IMR-90 (cell line): ENCODE data around the gene BMAL2. TPM values are rescaled to one million over a fixed set of nuclear protein-coding genes. Genes with fewer than 3 reads are reported as not detected.

Experiments used
- ATAC-seq: fragments of 200-7000 bp; cut with Tn5 transposase; 2 replicates; pipeline ENCODE4 v1.9.1; 2020; ENCODE audit warnings: low read depth, mild to moderate bottlenecking, moderate library complexity
- BruUV-seq: library from RNA; stranded (reverse); fragments of 400-500 nt; replicated peaks from 2 replicates; lab custom pipeline; 2021; lab: Mats Ljungman, UMichigan
- CTCF ChIA-PET: fragments of 300-600 bp; formaldehyde crosslinking; extraction: SDS; loops from one replicate; lab custom pipeline; 2021; ENCODE audit warnings: antibody characterized with exemption; lab: Yijun Ruan, JAX
- POLR2A ChIA-PET: fragments of 300-600 bp; sonication (Branson Sonifier 250); formaldehyde crosslinking; loops from one replicate; lab custom pipeline; 2022; ENCODE audit warnings: antibody characterized with exemption; ENCODE audit not compliant: unreplicated experiment; lab: Charles Lee
- DNase-seq: peaks from one replicate; pipeline ENCODE4 v3.0.0; 2013
- H2AFZ ChIP-seq: replicated peaks from 2 replicates; pipeline ENCODE3; 2013; ENCODE audit warnings: low read length, mild to moderate bottlenecking; ENCODE audit not compliant: poor library complexity
- H2AK5ac ChIP-seq: 2 replicates; pipeline ENCODE4 v1.6.1; 2013; ENCODE audit warnings: low read depth, low read length, inconsistent platforms
- H2AK9ac ChIP-seq: replicated peaks from 2 replicates; pipeline ENCODE3; 2013; ENCODE audit warnings: mild to moderate bottlenecking, low read depth, low read length, moderate library complexity; ENCODE audit not compliant: poor library complexity
- H2BK120ac ChIP-seq: 2 replicates; pipeline ENCODE4 v1.6.1; 2013; ENCODE audit warnings: low read depth, low read length, inconsistent platforms
- H2BK15ac ChIP-seq: 3 replicates; pipeline ENCODE4 v1.6.1; 2013; ENCODE audit warnings: low read depth, low read length, inconsistent platforms
- H2BK20ac ChIP-seq: 2 replicates; pipeline ENCODE4 v1.6.1; 2013; ENCODE audit warnings: low read depth, mild to moderate bottlenecking, inconsistent platforms, low read length, moderate library complexity
- H2BK5ac ChIP-seq: 2 replicates; pipeline ENCODE4 v1.6.1; 2013; ENCODE audit warnings: mild to moderate bottlenecking, low read depth, low read length, inconsistent platforms; ENCODE audit not compliant: poor library complexity, severe bottlenecking
- H3K14ac ChIP-seq: replicated peaks from 2 replicates; pipeline ENCODE4 v1.6.1; 2013; ENCODE audit warnings: low read depth, low read length, inconsistent platforms
- H3K18ac ChIP-seq: 2 replicates; pipeline ENCODE4 v1.6.1; 2013; ENCODE audit warnings: low read depth, low read length, control low read depth
- H3K23ac ChIP-seq: 2 replicates; pipeline ENCODE4 v1.6.1; 2013; ENCODE audit warnings: low read depth, low read length, inconsistent platforms
- H3K27ac ChIP-seq: 2 replicates; pipeline ENCODE4 v1.5.1; 2013; ENCODE audit warnings: mild to moderate bottlenecking, control low read depth, low read length; ENCODE audit not compliant: insufficient read depth
- H3K27me3 ChIP-seq: 2 replicates; pipeline ENCODE4 v1.6.1; 2013; ENCODE audit warnings: low read length; ENCODE audit not compliant: control insufficient read depth, insufficient read depth
- H3K36me3 ChIP-seq: 2 replicates; pipeline ENCODE4 v1.6.1; 2013; ENCODE audit warnings: low read length, mixed read lengths; ENCODE audit not compliant: control insufficient read depth, insufficient read depth
- H3K4ac ChIP-seq: 2 replicates; pipeline ENCODE4 v1.6.1; 2013; ENCODE audit warnings: low read depth, low read length, inconsistent platforms
- H3K4me1 ChIP-seq: 2 replicates; pipeline ENCODE4 v1.6.1; 2013; ENCODE audit warnings: low read length, mixed read lengths; ENCODE audit not compliant: control insufficient read depth, insufficient read depth
- H3K4me2 ChIP-seq: 2 replicates; pipeline ENCODE4 v1.6.1; 2013; ENCODE audit warnings: low read depth, mild to moderate bottlenecking, control low read depth, low read length, moderate library complexity
- H3K4me3 ChIP-seq: 2 replicates; pipeline ENCODE4 v1.5.1; 2013; ENCODE audit warnings: low read depth, mild to moderate bottlenecking, control low read depth, low read length, moderate library complexity; ENCODE audit not compliant: insufficient read depth
- H3K56ac ChIP-seq: 2 replicates; pipeline ENCODE4 v1.6.1; 2013; ENCODE audit warnings: low read length, inconsistent platforms; ENCODE audit not compliant: insufficient read depth; ENCODE audit errors: extremely low read depth
- H3K79me1 ChIP-seq, 2 experiments: 2 replicates each; pipeline ENCODE4 v1.6.1; 2013; ENCODE audit warnings: low read length in 2 of 2, inconsistent platforms in 1 of 2, low read depth in 1 of 2
- H3K9ac ChIP-seq: 2 replicates; pipeline ENCODE4 v1.6.1; 2013; ENCODE audit warnings: low read depth, low read length, control low read depth
- H3K9me1 ChIP-seq: 2 replicates; pipeline ENCODE4 v1.6.1; 2013; ENCODE audit warnings: low read length, inconsistent platforms; ENCODE audit not compliant: insufficient read depth
- H3K9me3 ChIP-seq: 2 replicates; pipeline ENCODE4 v1.6.1; 2013; ENCODE audit warnings: low read length; ENCODE audit not compliant: control insufficient read depth, insufficient read depth
- H4K20me1 ChIP-seq: 2 replicates; pipeline ENCODE4 v1.6.1; 2013; ENCODE audit warnings: low read length, inconsistent platforms; ENCODE audit not compliant: insufficient read depth
- H4K5ac ChIP-seq: 2 replicates; pipeline ENCODE4 v1.6.1; 2013; ENCODE audit warnings: mild to moderate bottlenecking, low read depth, low read length, control low read depth
- H4K8ac ChIP-seq, 2 experiments: 2 replicates each; pipeline ENCODE4 v1.6.1; 2013; ENCODE audit warnings: low read depth in 2 of 2, low read length in 2 of 2, control low read depth in 1 of 2, inconsistent platforms in 1 of 2
- H4K91ac ChIP-seq: 2 replicates; pipeline ENCODE4 v1.6.1; 2013; ENCODE audit warnings: low read depth, low read length, inconsistent platforms; ENCODE audit not compliant: insufficient read depth
- BHLHE40 ChIP-seq: fragments of 150-350 bp; IDR thresholded peaks from 2 replicates; pipeline ENCODE4 v1.6.1; 2016; ENCODE audit warnings: mild to moderate bottlenecking, low read depth, low read length
- CEBPB ChIP-seq: IDR thresholded peaks from 2 replicates; pipeline ENCODE4 v1.6.1; 2012; ENCODE audit warnings: low read depth, low read length, improper control_type of control experiment
- CHD1 ChIP-seq: IDR thresholded peaks from 2 replicates; pipeline ENCODE4 v1.6.1; 2012; ENCODE audit warnings: low read depth, low read length, improper control_type of control experiment
- FOS ChIP-seq: fragments of 150-350 bp; IDR thresholded peaks from 2 replicates; pipeline ENCODE4 v1.6.1; 2016; ENCODE audit warnings: low read depth, low read length
- MAFK ChIP-seq: IDR thresholded peaks from 2 replicates; pipeline ENCODE4 v1.6.1; 2012; ENCODE audit warnings: low read depth, low read length, improper control_type of control experiment
- MAZ ChIP-seq: IDR thresholded peaks from 2 replicates; pipeline ENCODE4 v1.6.1; 2012; ENCODE audit warnings: low read depth, mild to moderate bottlenecking, low read length, improper control_type of control experiment, moderate library complexity, borderline replicate concordance
- MXI1 ChIP-seq: IDR thresholded peaks from 2 replicates; pipeline ENCODE4 v1.6.1; 2012; ENCODE audit warnings: low read depth, mild to moderate bottlenecking, low read length, moderate library complexity, borderline replicate concordance
- NFE2L2 ChIP-seq: fragments of 150-350 bp; IDR thresholded peaks from 2 replicates; pipeline ENCODE4 v1.6.1; 2016; ENCODE audit warnings: low read depth, mild to moderate bottlenecking, low read length
- POLR2A ChIP-seq: IDR thresholded peaks from 2 replicates; pipeline ENCODE4 v1.6.1; 2012; ENCODE audit warnings: mild to moderate bottlenecking, low read depth, low read length
- RCOR1 ChIP-seq: IDR thresholded peaks from 2 replicates; pipeline ENCODE4 v1.6.1; 2012; ENCODE audit warnings: mild to moderate bottlenecking, low read length, improper control_type of control experiment; ENCODE audit not compliant: insufficient replicate concordance
- RFX5 ChIP-seq: IDR thresholded peaks from 2 replicates; pipeline ENCODE4 v1.8.0; 2012; ENCODE audit warnings: low read depth, mild to moderate bottlenecking, low read length, moderate library complexity
- SMC3 ChIP-seq: fragments of 150-350 bp; IDR thresholded peaks from 2 replicates; pipeline ENCODE4 v1.6.1; 2016; ENCODE audit warnings: low read depth, mild to moderate bottlenecking, antibody characterized with exemption, low read length, moderate library complexity
- WGBS, 2 experiments: methylation state at CpG; one replicate each; pipeline versions ENCODE4 v1.1.5 to v1.1.7; 2013; ENCODE audit warnings: missing lambda C conversion rate in 2 of 2; ENCODE audit not compliant: insufficient read length in 1 of 2; ENCODE audit errors: extremely low coverage in 2 of 2; 5-methylcytosine and 5-hydroxymethylcytosine counted together
- dilution Hi-C: fragments of 300-500 bp; cut with HindIII; formaldehyde crosslinking; loops from one replicate; pipeline ENCODE4 v1.14.3; 2018; ENCODE audit warnings: low sequenced_read_pairs; ENCODE audit not compliant: unreplicated experiment
- in situ Hi-C: fragments of 300-500 bp; cut with MboI; formaldehyde crosslinking; loops from 3 replicates; pipeline ENCODE4 v1.14.3; 2019; ENCODE audit warnings: low sequenced_read_pairs, inconsistent platforms, mixed read lengths
- intact Hi-C: fragments of 100-400 bp; cut with micrococcal nuclease; formaldehyde crosslinking; loops from 2 replicates; pipeline ENCODE4 v1.10.0; 2022
- polyA plus RNA-seq, 3 experiments: library from polyadenylated mRNA; depleted of rRNA; stranded (reverse); fragments of >200 nt; gene quantifications; 2 replicates each; pipeline ENCODE4 v1.2.3, GENCODE V29; 2012; ENCODE audit warnings: low replicate concordance in 1 of 3
- total RNA-seq: library from RNA; depleted of rRNA; stranded (reverse); fragments of >200 nt; gene quantifications from 2 replicates; pipeline ENCODE4 v1.2.3, GENCODE V29; 2012
- TF ChIP-seq, protein P1 (sequence below): fragments of 150-350 bp; IDR thresholded peaks from 2 replicates; pipeline ENCODE4 v1.6.1; 2017; ENCODE audit warnings: mild to moderate bottlenecking, antibody characterized with exemption, low read length, low read depth
- TF ChIP-seq, protein P2 (sequence below): fragments of 150-350 bp; IDR thresholded peaks from 2 replicates; pipeline ENCODE4 v1.6.1; 2016; ENCODE audit warnings: low read depth, mild to moderate bottlenecking, low read length, moderate library complexity, borderline replicate concordance

BMAL2 gene
- total and polyA plus RNA-seq, 2 of the 4 experiments (the other 2 are of a cell fraction), result 11.0 to 57.0 TPM

DNA sequence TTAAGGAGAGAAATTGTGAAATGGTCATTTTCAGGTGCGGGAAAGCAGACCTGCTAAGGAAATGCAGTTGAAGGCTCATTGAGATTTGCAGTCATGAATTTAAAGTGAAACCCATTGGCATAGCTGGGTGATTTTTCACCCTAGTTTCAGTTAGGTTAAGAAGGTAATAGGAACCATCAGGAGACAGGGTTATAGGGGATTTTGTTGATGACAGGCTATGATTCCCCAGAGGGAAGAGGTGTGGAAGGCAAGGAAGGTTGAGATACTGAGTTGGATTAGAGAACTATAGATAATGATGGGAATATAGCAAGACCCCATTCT, 22.7 kb upstream of the BMAL2 start:
- Histone ChIP-seq H3K18ac (no peak overlapping the region), H3K9ac (no peak overlapping the region), H2AFZ (no peak overlapping the region), H2BK15ac (no peak overlapping the region), H3K4me2 (no peak overlapping the region), H3K4me1 (no peaks in the 10 kb centered on the region), H4K5ac (no peak overlapping the region), H2BK20ac (no peak overlapping the region), H2AK9ac (no peak overlapping the region), H2BK5ac (no peak overlapping the region), H3K9me3 (no peaks in the 10 kb centered on the region), H3K14ac (no peak overlapping the region), H4K20me1 (no peaks in the 10 kb centered on the region), H3K27me3 (no peaks in the 10 kb centered on the region), H4K91ac (no peak overlapping the region), H3K23ac (no peak overlapping the region), H2BK120ac (no peak overlapping the region), H3K27ac (no peak overlapping the region), H4K8ac (no peak overlapping the region), H3K79me1 (no peaks in the 10 kb centered on the region; a peak in 1 of 4 replicates), H3K36me3 (peaks cover 3% of the 10 kb centered on the region; the same call in 1 of the 2 replicates), H3K4me3 (no peak overlapping the region), H3K9me1 (no peaks in the 10 kb centered on the region), H3K4ac (no peak overlapping the region), H3K56ac (no peak overlapping the region), H2AK5ac (no peak overlapping the region)
- in situ Hi-C loops (no loop called here), intact Hi-C loops (loop anchor here (10.0 kb wide), 2 partner anchors 65 to 395 kb away; partner anchors contain the start of gene STK38L), dilution Hi-C loops (no loop called here)
- ATAC-seq (no peak), DNase-seq (no peak)
- whole genome bisulfite sequencing, 2 experiments, result no CpG with 5 or more reads among the region's 1 CpG
- ChIA-PET CTCF (no interaction called here), POLR2A (no interaction called here)
- no peak for TF ChIP-seq CEBPB
- no peak for TF ChIP-seq CHD1
- TF ChIP-seq MAFK, result no peak
- no peak for TF ChIP-seq MXI1
- no peak for TF ChIP-seq MAZ
- no peak for TF ChIP-seq POLR2A
- TF ChIP-seq, protein P1, sequence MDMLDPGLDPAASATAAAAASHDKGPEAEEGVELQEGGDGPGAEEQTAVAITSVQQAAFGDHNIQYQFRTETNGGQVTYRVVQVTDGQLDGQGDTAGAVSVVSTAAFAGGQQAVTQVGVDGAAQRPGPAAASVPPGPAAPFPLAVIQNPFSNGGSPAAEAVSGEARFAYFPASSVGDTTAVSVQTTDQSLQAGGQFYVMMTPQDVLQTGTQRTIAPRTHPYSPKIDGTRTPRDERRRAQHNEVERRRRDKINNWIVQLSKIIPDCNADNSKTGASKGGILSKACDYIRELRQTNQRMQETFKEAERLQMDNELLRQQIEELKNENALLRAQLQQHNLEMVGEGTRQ, result no peak
- no peak for TF ChIP-seq BHLHE40
- TF ChIP-seq SMC3, result no peak
- TF ChIP-seq RCOR1, result no peak
- no peak for TF ChIP-seq FOS
- TF ChIP-seq NFE2L2, result no peak
- no peak for TF ChIP-seq RFX5
- TF ChIP-seq, protein P2, sequence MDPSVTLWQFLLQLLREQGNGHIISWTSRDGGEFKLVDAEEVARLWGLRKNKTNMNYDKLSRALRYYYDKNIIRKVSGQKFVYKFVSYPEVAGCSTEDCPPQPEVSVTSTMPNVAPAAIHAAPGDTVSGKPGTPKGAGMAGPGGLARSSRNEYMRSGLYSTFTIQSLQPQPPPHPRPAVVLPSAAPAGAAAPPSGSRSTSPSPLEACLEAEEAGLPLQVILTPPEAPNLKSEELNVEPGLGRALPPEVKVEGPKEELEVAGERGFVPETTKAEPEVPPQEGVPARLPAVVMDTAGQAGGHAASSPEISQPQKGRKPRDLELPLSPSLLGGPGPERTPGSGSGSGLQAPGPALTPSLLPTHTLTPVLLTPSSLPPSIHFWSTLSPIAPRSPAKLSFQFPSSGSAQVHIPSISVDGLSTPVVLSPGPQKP, result no peak
- BruUV-seq, result no TSS peak
